ENCODE data around the gene OR56A3. TPM values are rescaled to one million over a fixed set of nuclear protein-coding genes. Genes with fewer than 3 reads are reported as not detected.

OR56A3 gene
- total RNA-seq, 1 experiment from 2014 or later: not detected

- no peak for ATAC-seq
- no peaks in the 10 kb centered on the region for H3K79me2 ChIP-seq (ENCODE audit: insufficient read depth, low read length)
- CTCF ChIA-PET: no interaction called here
- H3K27me3 ChIP-seq (ENCODE audit: insufficient read depth, low read length): peaks cover 24% of the 10 kb centered on the region
- no peaks in the 10 kb centered on the region for H3K36me3 ChIP-seq (ENCODE audit: control insufficient read depth in 1 of 2, insufficient read depth in 2 of 2, low read length in 2 of 2)
- no peak overlapping the region for H2AFZ ChIP-seq (ENCODE audit: low read depth, low read length, poor library complexity, severe bottlenecking)
- no peaks in the 10 kb centered on the region for H3K9me2 ChIP-seq (ENCODE audit: insufficient read depth)
- no peak overlapping the region for H3K27ac ChIP-seq (ENCODE audit: low read depth, low read length)
- no peak for TF ChIP-seq MAX (IDR thresholded peaks at IDR 0.05)
- no peak for TF ChIP-seq EZH2phosphoT487 (IDR thresholded peaks at IDR 0.05; ENCODE audit: borderline replicate concordance)
- no peak for TF ChIP-seq SP1 (IDR thresholded peaks at IDR 0.05; ENCODE audit: low read depth)
- no peak for TF ChIP-seq EZH2 (IDR thresholded peaks at IDR 0.05)
- TF ChIP-seq ATF3 (IDR thresholded peaks at IDR 0.05): no peak
- no peak for TF ChIP-seq RAD21 (IDR thresholded peaks at IDR 0.05; ENCODE audit: low read depth)
- no peak overlapping the region for H3K9ac ChIP-seq (ENCODE audit: low read length)
- BruUV-seq (replicated peaks): no TSS peak
- H3K4me3 ChIP-seq (replicated peaks in 1 of 2; ENCODE audit: low read depth in 1 of 2, low read length in 2 of 2): no peak overlapping the region
- POLR2A ChIA-PET: no interaction called here
- no peaks in the 10 kb centered on the region for H3K4me1 ChIP-seq (ENCODE audit: control insufficient read depth in 1 of 2, insufficient read depth in 2 of 2, low read length in 2 of 2)
- no peaks in the 10 kb centered on the region for H4K20me1 ChIP-seq (ENCODE audit: insufficient read depth)
- no peak overlapping the region for H3K4me2 ChIP-seq (ENCODE audit: low read length)
- RAD21 ChIA-PET (ENCODE audit: low non-redundant PET in 1 of 2, low total read pairs in 2 of 2, uncharacterized antibody in 2 of 2, unreplicated experiment in 2 of 2): no interaction called here
- no peak for DNase-seq (ENCODE audit: low read depth, low spot score)
- no peaks in the 10 kb centered on the region; a peak in 1 of 4 replicates for H3K9me3 ChIP-seq (ENCODE audit: control insufficient read depth in 1 of 2, insufficient read depth in 1 of 2, low read depth in 1 of 2, low read length in 2 of 2)
- intact Hi-C loops (cut with micrococcal nuclease): no loop called here
Observed at GRCh38 chr11:5967708-5968107, 25.7 kb downstream of the OR56A3 start.

GRCh38 chr11:5968394-5968793, 26.3 kb downstream of the OR56A3 start, which contains the start of gene OR56A5:
TSS of gene OR56A5 (minus strand) at chr11:5968494. CDS start at chr11:5968494, 0 bp downstream.
- no TSS peak for BruUV-seq (replicated peaks)
- intact Hi-C loops (cut with micrococcal nuclease): no loop called here
- Histone ChIP-seq H3K9me2 (ENCODE audit: insufficient read depth) (no peaks in the 10 kb centered on the region), H3K4me3 (replicated peaks in 1 of 2; ENCODE audit: low read depth in 1 of 2, low read length in 2 of 2) (no peak within 1 kb of the TSS), H3K27me3 (ENCODE audit: insufficient read depth, low read length) (peaks cover 25% of the 10 kb centered on the region), H3K9ac (ENCODE audit: low read length) (no peak within 1 kb of the TSS), H3K36me3 (ENCODE audit: control insufficient read depth in 1 of 2, insufficient read depth in 2 of 2, low read length in 2 of 2) (no peaks in the 10 kb centered on the region), H4K20me1 (ENCODE audit: insufficient read depth) (no peaks in the 10 kb centered on the region), H2AFZ (ENCODE audit: low read depth, low read length, poor library complexity, severe bottlenecking) (no peak within 1 kb of the TSS), H3K4me2 (ENCODE audit: low read length) (no peak within 1 kb of the TSS), H3K4me1 (ENCODE audit: control insufficient read depth in 1 of 2, insufficient read depth in 2 of 2, low read length in 2 of 2) (no peaks in the 10 kb centered on the region), H3K27ac (ENCODE audit: low read depth, low read length) (no peak within 1 kb of the TSS), H3K79me2 (ENCODE audit: insufficient read depth, low read length) (no peaks in the 10 kb centered on the region), H3K9me3 (ENCODE audit: control insufficient read depth in 1 of 2, insufficient read depth in 1 of 2, low read depth in 1 of 2, low read length in 2 of 2) (no peaks in the 10 kb centered on the region)
- no peak for DNase-seq (ENCODE audit: low read depth, low spot score)
- ChIA-PET POLR2A (no interaction called here), RAD21 (ENCODE audit: low non-redundant PET in 1 of 2, low total read pairs in 2 of 2, uncharacterized antibody in 2 of 2, unreplicated experiment in 2 of 2) (no interaction called here), CTCF (no interaction called here)
- ATAC-seq: no peak
- TF ChIP-seq ZNF274 (IDR thresholded peaks at IDR 0.05; ENCODE audit: low read depth, low read length) (no peak), RAD21 (IDR thresholded peaks at IDR 0.05; ENCODE audit: low read depth) (no peak), REST (IDR thresholded peaks at IDR 0.05; ENCODE audit: low read depth) (no peak)
